OCI-LY1 (cell line): Measurements from ENCODE around the gene CBR4.
"Not testable (repeated sequence)": the region's sequence is repeated elsewhere in the genome, so short reads cannot be mapped to it uniquely, and the experiment has no call there.

Experiments used
- H2AFZ ChIP-seq: fragments of 200-600 bp; sonication (generic), shearing (Covaris generic); 2 replicates; pipeline ENCODE4 v1.6.0; 2014; ENCODE audit warnings: antibody characterized with exemption, mild to moderate bottlenecking, low read length
- H3F3A ChIP-seq: fragments of 200-600 bp; sonication (generic), shearing (Covaris generic); 2 replicates; pipeline ENCODE4 v1.6.0; 2014; ENCODE audit warnings: mild to moderate bottlenecking, antibody characterized with exemption, low read length, moderate library complexity; ENCODE audit not compliant: insufficient read depth
- H3K27ac ChIP-seq: fragments of 200-600 bp; sonication (generic); 2 replicates; pipeline ENCODE4 v1.5.1; 2014; ENCODE audit warnings: low read length, mixed run types, mild to moderate bottlenecking, low read depth; ENCODE audit not compliant: poor library complexity, severe bottlenecking
- H3K27me3 ChIP-seq: fragments of 200-600 bp; sonication (generic); 2 replicates; pipeline ENCODE4 v1.6.0; 2014; ENCODE audit warnings: antibody characterized with exemption, mild to moderate bottlenecking, low read length, moderate library complexity; ENCODE audit not compliant: insufficient read depth
- H3K36me3 ChIP-seq: fragments of 200-600 bp; sonication (generic); 2 replicates; pipeline ENCODE4 v1.6.1; 2014; ENCODE audit warnings: mild to moderate bottlenecking, antibody characterized with exemption, low read length, moderate library complexity, mixed read lengths; ENCODE audit not compliant: insufficient read depth
- H3K4me1 ChIP-seq: fragments of 200-600 bp; sonication (generic); 2 replicates; pipeline ENCODE4 v1.5.1; 2014; ENCODE audit warnings: mild to moderate bottlenecking, low read length, moderate library complexity; ENCODE audit not compliant: insufficient read depth, severe bottlenecking
- H3K4me2 ChIP-seq: fragments of 200-600 bp; sonication (generic), shearing (Covaris generic); 2 replicates; pipeline ENCODE4 v1.6.1; 2014; ENCODE audit warnings: low read length
- H3K4me3 ChIP-seq: fragments of 200-600 bp; sonication (generic); 2 replicates; pipeline ENCODE4 v1.5.1; 2014; ENCODE audit warnings: low read length, low read depth, mild to moderate bottlenecking, mixed read lengths; ENCODE audit not compliant: poor library complexity, severe bottlenecking
- H3K79me2 ChIP-seq: fragments of 200-600 bp; shearing (Covaris generic); 2 replicates; pipeline ENCODE4 v1.6.1; 2016; ENCODE audit warnings: mixed run types, low read length, mixed read lengths; ENCODE audit not compliant: insufficient read depth
- H3K9ac ChIP-seq: fragments of 200-600 bp; sonication (generic), shearing (Covaris generic); 2 replicates; pipeline ENCODE4 v1.6.1; 2014; ENCODE audit warnings: mild to moderate bottlenecking, low read length, mixed read lengths
- H3K9me2 ChIP-seq: fragments of 200-600 bp; sonication (generic), shearing (Covaris generic); 2 replicates; pipeline ENCODE4 v1.6.1; 2014; ENCODE audit warnings: low read depth, mild to moderate bottlenecking, low read length, mixed read lengths
- H3K9me3 ChIP-seq: fragments of 200-600 bp; shearing (Covaris generic); 2 replicates; pipeline ENCODE4 v1.6.1; 2014; ENCODE audit warnings: low read length, mixed read lengths
- H4K20me1 ChIP-seq: fragments of 200-600 bp; sonication (generic), shearing (Covaris generic); 2 replicates; pipeline ENCODE4 v1.6.0; 2016; ENCODE audit warnings: mild to moderate bottlenecking, low read length; ENCODE audit not compliant: insufficient read depth
- EZH2 ChIP-seq: fragments of 200-600 bp; sonication (generic), shearing (Covaris generic); IDR thresholded peaks from 2 replicates; pipeline ENCODE4 v1.8.0; 2017; ENCODE audit warnings: borderline replicate concordance, mixed run types, mild to moderate bottlenecking, antibody characterized with exemption, low read length, moderate library complexity, mixed read lengths
- TF ChIP-seq, protein P1 (sequence below): fragments of 200-600 bp; sonication (generic), shearing (Covaris generic); IDR thresholded peaks from 2 replicates; pipeline ENCODE4 v1.5.1; 2017; ENCODE audit warnings: mild to moderate bottlenecking, antibody characterized with exemption, low read length, moderate library complexity, mixed read lengths

The CBR4 gene

GRCh38 chr4:168993714-168994510, 16.1 kb downstream of the CBR4 start:
- H4K20me1 ChIP-seq, result no peaks in the 10 kb centered on the region
- no peak overlapping the region for H3K4me3 ChIP-seq
- H3K4me1 ChIP-seq, result peaks cover 10% of the 10 kb centered on the region
- TF ChIP-seq, protein P1, sequence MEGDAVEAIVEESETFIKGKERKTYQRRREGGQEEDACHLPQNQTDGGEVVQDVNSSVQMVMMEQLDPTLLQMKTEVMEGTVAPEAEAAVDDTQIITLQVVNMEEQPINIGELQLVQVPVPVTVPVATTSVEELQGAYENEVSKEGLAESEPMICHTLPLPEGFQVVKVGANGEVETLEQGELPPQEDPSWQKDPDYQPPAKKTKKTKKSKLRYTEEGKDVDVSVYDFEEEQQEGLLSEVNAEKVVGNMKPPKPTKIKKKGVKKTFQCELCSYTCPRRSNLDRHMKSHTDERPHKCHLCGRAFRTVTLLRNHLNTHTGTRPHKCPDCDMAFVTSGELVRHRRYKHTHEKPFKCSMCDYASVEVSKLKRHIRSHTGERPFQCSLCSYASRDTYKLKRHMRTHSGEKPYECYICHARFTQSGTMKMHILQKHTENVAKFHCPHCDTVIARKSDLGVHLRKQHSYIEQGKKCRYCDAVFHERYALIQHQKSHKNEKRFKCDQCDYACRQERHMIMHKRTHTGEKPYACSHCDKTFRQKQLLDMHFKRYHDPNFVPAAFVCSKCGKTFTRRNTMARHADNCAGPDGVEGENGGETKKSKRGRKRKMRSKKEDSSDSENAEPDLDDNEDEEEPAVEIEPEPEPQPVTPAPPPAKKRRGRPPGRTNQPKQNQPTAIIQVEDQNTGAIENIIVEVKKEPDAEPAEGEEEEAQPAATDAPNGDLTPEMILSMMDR, result no peak
- TF ChIP-seq EZH2, result no peak
- peak overlapping the region; percentile 19 for H3K27ac ChIP-seq
- no peaks in the 10 kb centered on the region for H3K9me2 ChIP-seq
- no peaks in the 10 kb centered on the region for H3K79me2 ChIP-seq
- H3F3A ChIP-seq, result no peaks in the 10 kb centered on the region
- H2AFZ ChIP-seq, result no peak overlapping the region
- peaks cover 50% of the 10 kb centered on the region for H3K36me3 ChIP-seq
- H3K9ac ChIP-seq, result no peak overlapping the region
- H3K9me3 ChIP-seq, result no peaks in the 10 kb centered on the region
- no peaks in the 10 kb centered on the region for H3K27me3 ChIP-seq
- no peak overlapping the region for H3K4me2 ChIP-seq

- Histone ChIP-seq H3K36me3 (peaks cover 41% of the 10 kb centered on the region), H3K4me1 (peaks cover 10% of the 10 kb centered on the region)
- H3K79me2 ChIP-seq, H3K4me2 ChIP-seq, H3K4me3 ChIP-seq, H3K9me2 ChIP-seq, H3K27ac ChIP-seq, H3K9ac ChIP-seq, H3F3A ChIP-seq, H2AFZ ChIP-seq, H4K20me1 ChIP-seq, H3K9me3 ChIP-seq, H3K27me3 ChIP-seq: not testable (repeated sequence)
Observed at GRCh38 chr4:168992952-168993482, 17.0 kb downstream of the CBR4 start.

DNA sequence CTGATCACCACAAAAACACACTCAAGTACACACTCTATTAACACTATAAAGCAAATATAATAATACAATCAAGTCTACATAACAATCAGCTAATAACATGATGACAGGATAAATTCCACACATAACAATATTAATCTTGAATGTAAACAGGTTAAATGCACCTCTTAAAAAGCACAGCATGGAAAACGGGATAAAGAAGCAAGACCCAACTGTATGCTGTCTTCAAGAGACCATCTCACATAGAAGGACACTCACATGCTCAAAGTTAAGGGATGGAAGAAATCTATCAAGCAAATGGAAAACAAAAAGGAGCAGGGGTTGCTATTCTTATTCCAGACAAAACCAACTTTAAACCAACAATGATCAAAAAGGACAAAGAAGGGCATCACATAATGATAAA, 28.1 kb downstream of the CBR4 start:
- no peaks in the 10 kb centered on the region for H3K27me3 ChIP-seq
- TF ChIP-seq, protein P1, result no peak
- TF ChIP-seq EZH2, result no peak
- H2AFZ ChIP-seq, result no peak overlapping the region
- peaks cover 67% of the 10 kb centered on the region for H3K36me3 ChIP-seq
- no peaks in the 10 kb centered on the region for H3K79me2 ChIP-seq
- no peak overlapping the region for H3K27ac ChIP-seq
- H3K9me3 ChIP-seq, result no peaks in the 10 kb centered on the region
- H3K4me1 ChIP-seq, result no peaks in the 10 kb centered on the region
- H3K4me2 ChIP-seq, result no peak overlapping the region
- no peaks in the 10 kb centered on the region for H3F3A ChIP-seq
- no peak overlapping the region for H3K9ac ChIP-seq
- H3K4me3 ChIP-seq, result no peak overlapping the region
- no peaks in the 10 kb centered on the region for H3K9me2 ChIP-seq
- H4K20me1 ChIP-seq, result no peaks in the 10 kb centered on the region

GRCh38 chr4:168981460-168981859, 28.6 kb downstream of the CBR4 start:
- Histone ChIP-seq H2AFZ (no peak overlapping the region), H3K4me3 (no peak overlapping the region), H3F3A (no peaks in the 10 kb centered on the region), H3K27ac (no peak overlapping the region), H4K20me1 (no peaks in the 10 kb centered on the region), H3K36me3 (peaks cover 69% of the 10 kb centered on the region), H3K4me1 (no peaks in the 10 kb centered on the region), H3K9me2 (no peaks in the 10 kb centered on the region), H3K4me2 (no peak overlapping the region), H3K9ac (no peak overlapping the region), H3K27me3 (no peaks in the 10 kb centered on the region), H3K79me2 (no peaks in the 10 kb centered on the region), H3K9me3 (no peaks in the 10 kb centered on the region)
- TF ChIP-seq, protein P1, result no peak
- TF ChIP-seq EZH2, result no peak
